Astrocyte (in vitro differentiated cells and primary cell): ENCODE measurements around the gene BBOX1. TPM values are rescaled to one million over a fixed set of nuclear protein-coding genes. Genes with fewer than 3 reads are reported as not detected.

Experiments
- DNase-seq: peaks from one replicate; pipeline ENCODE4 v3.0.0-alpha.2; 2010; ENCODE audit warnings: low read depth
- FAIRE-seq: peaks from 2 replicates; lab custom pipeline; 2011; peaks lifted over from hg19 to GRCh38; lab: Jason Lieb, UNC
- H2AFZ ChIP-seq: 2 replicates; pipeline ENCODE4 v1.6.0; 2012; ENCODE audit warnings: low read depth, low read length, inconsistent platforms
- H3K27ac ChIP-seq: 2 replicates; pipeline ENCODE4 v1.5.1; 2011; ENCODE audit warnings: low read depth, low read length, inconsistent platforms
- H3K27me3 ChIP-seq: 2 replicates; pipeline ENCODE4 v1.6.0; 2011; ENCODE audit warnings: low read length, inconsistent platforms; ENCODE audit not compliant: insufficient read depth
- H3K36me3 ChIP-seq: 2 replicates; pipeline ENCODE4 v1.5.1; 2011; ENCODE audit warnings: low read length, inconsistent platforms; ENCODE audit not compliant: insufficient read depth
- H3K4me1 ChIP-seq: 2 replicates; pipeline ENCODE4 v1.5.1; 2011; ENCODE audit warnings: low read length, inconsistent platforms; ENCODE audit not compliant: insufficient read depth
- H3K4me2 ChIP-seq: 2 replicates; pipeline ENCODE4 v1.6.0; 2012; ENCODE audit warnings: low read length, inconsistent platforms
- H3K4me3 ChIP-seq: 2 replicates; pipeline ENCODE4 v1.5.1; 2011; ENCODE audit warnings: low read depth, mild to moderate bottlenecking, low read length, inconsistent platforms; ENCODE audit not compliant: insufficient read depth
- H3K79me2 ChIP-seq: 2 replicates; pipeline ENCODE4 v1.6.0; 2012; ENCODE audit warnings: mild to moderate bottlenecking, low read length, inconsistent platforms; ENCODE audit not compliant: insufficient read depth
- H3K9ac ChIP-seq: 2 replicates; pipeline ENCODE4 v1.6.0; 2012; ENCODE audit warnings: mild to moderate bottlenecking, low read length, inconsistent platforms
- H3K9me3 ChIP-seq: 2 replicates; pipeline ENCODE4 v1.5.1; 2012; ENCODE audit warnings: low read depth, mild to moderate bottlenecking, low read length, inconsistent platforms; ENCODE audit not compliant: insufficient read depth
- H4K20me1 ChIP-seq: 2 replicates; pipeline ENCODE4 v1.6.0; 2012; ENCODE audit warnings: low read length, inconsistent platforms; ENCODE audit not compliant: insufficient read depth
- H3K27ac Mint-ChIP-seq: one replicate; pipeline ENCODE4 v1.8.0; 2021; ENCODE audit warnings: mild to moderate bottlenecking, mixed read lengths; ENCODE audit not compliant: unreplicated experiment
- H3K27me3 Mint-ChIP-seq: one replicate; pipeline ENCODE4 v1.8.0; 2021; ENCODE audit warnings: low read depth, mixed read lengths; ENCODE audit not compliant: unreplicated experiment
- H3K36me3 Mint-ChIP-seq: one replicate; pipeline ENCODE4 v1.8.0; 2021; ENCODE audit warnings: low read depth, mixed read lengths; ENCODE audit not compliant: unreplicated experiment
- H3K4me1 Mint-ChIP-seq: one replicate; pipeline ENCODE4 v1.8.0; 2021; ENCODE audit warnings: low read depth, mixed read lengths; ENCODE audit not compliant: unreplicated experiment
- H3K4me3 Mint-ChIP-seq: one replicate; pipeline ENCODE4 v1.8.0; 2021; ENCODE audit warnings: mild to moderate bottlenecking, moderate library complexity, mixed read lengths; ENCODE audit not compliant: unreplicated experiment
- H3K9me3 Mint-ChIP-seq: one replicate; pipeline ENCODE4 v1.8.0; 2021; ENCODE audit warnings: mild to moderate bottlenecking, mixed read lengths; ENCODE audit not compliant: unreplicated experiment
- EZH2 ChIP-seq: IDR thresholded peaks from 2 replicates; pipeline ENCODE4 v1.6.1; 2012; ENCODE audit warnings: mild to moderate bottlenecking, low read length, inconsistent platforms; ENCODE audit not compliant: insufficient read depth
- total RNA-seq: library from RNA; stranded (reverse); gene quantifications from 2 replicates; pipeline ENCODE4 v1.2.1, GENCODE V29; 2021
- TF ChIP-seq, protein P1 (sequence below): IDR thresholded peaks from 2 replicates; pipeline ENCODE4 v1.5.1; 2011; ENCODE audit warnings: low read depth, mild to moderate bottlenecking, inconsistent platforms, low read length, moderate library complexity; ENCODE audit not compliant: insufficient read depth

BBOX1 gene
- total RNA-seq, 1 donor from 2014 or later, result 0.39 TPM

DNA sequence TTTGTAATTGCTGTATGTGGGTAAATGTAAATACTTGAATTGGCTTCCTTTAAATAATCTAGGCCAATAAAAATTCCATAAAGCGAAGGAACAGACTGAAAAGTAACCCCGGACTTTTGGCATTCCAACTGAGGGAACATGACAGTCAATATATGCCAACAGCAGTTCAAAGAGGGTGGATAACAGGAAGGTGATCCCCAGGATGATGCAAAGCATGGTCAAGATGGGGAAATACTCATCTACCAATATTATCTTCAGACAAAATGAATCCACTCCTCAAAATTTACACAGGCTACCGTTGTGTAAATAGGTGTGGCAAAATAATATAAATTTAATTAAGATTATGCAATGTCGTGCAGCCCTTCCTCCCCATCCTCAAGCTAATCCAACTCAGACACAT is 56.9 kb downstream of the BBOX1 start:
- Histone ChIP-seq H3K4me3 (no peak overlapping the region), H3K9me3 (no peaks in the 10 kb centered on the region), H3K4me1 (no peaks in the 10 kb centered on the region), H3K27me3 (no peaks in the 10 kb centered on the region), H3K36me3 (no peaks in the 10 kb centered on the region), H3K9ac (no peak overlapping the region), H2AFZ (no peak overlapping the region), H3K79me2 (no peaks in the 10 kb centered on the region), H3K4me2 (no peak overlapping the region), H3K27ac (no peak overlapping the region), H4K20me1 (no peaks in the 10 kb centered on the region)
- Mint-ChIP-seq H3K4me3 (no peak overlapping the region), H3K27ac (no peak overlapping the region), H3K9me3 (no peaks in the 10 kb centered on the region), H3K4me1 (no peaks in the 10 kb centered on the region), H3K27me3 (no peaks in the 10 kb centered on the region), H3K36me3 (no peaks in the 10 kb centered on the region)
- no peak for DNase-seq
- TF ChIP-seq, protein P1, sequence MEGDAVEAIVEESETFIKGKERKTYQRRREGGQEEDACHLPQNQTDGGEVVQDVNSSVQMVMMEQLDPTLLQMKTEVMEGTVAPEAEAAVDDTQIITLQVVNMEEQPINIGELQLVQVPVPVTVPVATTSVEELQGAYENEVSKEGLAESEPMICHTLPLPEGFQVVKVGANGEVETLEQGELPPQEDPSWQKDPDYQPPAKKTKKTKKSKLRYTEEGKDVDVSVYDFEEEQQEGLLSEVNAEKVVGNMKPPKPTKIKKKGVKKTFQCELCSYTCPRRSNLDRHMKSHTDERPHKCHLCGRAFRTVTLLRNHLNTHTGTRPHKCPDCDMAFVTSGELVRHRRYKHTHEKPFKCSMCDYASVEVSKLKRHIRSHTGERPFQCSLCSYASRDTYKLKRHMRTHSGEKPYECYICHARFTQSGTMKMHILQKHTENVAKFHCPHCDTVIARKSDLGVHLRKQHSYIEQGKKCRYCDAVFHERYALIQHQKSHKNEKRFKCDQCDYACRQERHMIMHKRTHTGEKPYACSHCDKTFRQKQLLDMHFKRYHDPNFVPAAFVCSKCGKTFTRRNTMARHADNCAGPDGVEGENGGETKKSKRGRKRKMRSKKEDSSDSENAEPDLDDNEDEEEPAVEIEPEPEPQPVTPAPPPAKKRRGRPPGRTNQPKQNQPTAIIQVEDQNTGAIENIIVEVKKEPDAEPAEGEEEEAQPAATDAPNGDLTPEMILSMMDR, result no peak
- TF ChIP-seq EZH2, result no peak
- no peak for FAIRE-seq

DNA sequence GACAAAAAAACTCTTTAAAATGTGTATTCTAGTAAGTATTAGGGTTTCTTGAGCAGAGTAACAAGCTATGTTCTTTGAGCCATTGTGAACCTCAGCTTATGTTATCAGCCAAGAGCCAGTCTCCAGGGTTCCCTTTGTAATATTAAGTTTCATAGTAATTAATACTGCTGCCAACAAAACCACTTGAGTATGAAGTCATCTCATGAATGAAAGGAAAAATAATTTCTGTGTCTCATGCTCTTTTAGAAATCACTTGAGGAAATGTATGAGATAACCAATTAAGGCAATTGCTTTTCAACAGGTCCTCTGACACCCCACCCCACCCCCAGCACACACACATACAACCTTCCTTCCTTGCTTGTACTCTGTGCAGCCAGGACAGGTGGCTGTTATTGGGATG is 59.9 kb downstream of the BBOX1 start:
- Mint-ChIP-seq H3K4me1 (no peaks in the 10 kb centered on the region), H3K9me3 (no peaks in the 10 kb centered on the region), H3K4me3 (no peak overlapping the region), H3K36me3 (peaks cover 2% of the 10 kb centered on the region), H3K27me3 (no peaks in the 10 kb centered on the region), H3K27ac (no peak overlapping the region)
- Histone ChIP-seq H3K4me2 (no peak overlapping the region), H3K27me3 (no peaks in the 10 kb centered on the region), H3K9me3 (no peaks in the 10 kb centered on the region), H3K79me2 (no peaks in the 10 kb centered on the region), H3K9ac (no peak overlapping the region), H3K4me3 (no peak overlapping the region), H3K4me1 (no peaks in the 10 kb centered on the region), H3K36me3 (no peaks in the 10 kb centered on the region), H3K27ac (no peak overlapping the region), H2AFZ (no peak overlapping the region), H4K20me1 (no peaks in the 10 kb centered on the region)
- TF ChIP-seq, protein P1, result no peak
- TF ChIP-seq EZH2, result no peak
- peak; percentile 52 for DNase-seq
- FAIRE-seq, result no peak

DNA sequence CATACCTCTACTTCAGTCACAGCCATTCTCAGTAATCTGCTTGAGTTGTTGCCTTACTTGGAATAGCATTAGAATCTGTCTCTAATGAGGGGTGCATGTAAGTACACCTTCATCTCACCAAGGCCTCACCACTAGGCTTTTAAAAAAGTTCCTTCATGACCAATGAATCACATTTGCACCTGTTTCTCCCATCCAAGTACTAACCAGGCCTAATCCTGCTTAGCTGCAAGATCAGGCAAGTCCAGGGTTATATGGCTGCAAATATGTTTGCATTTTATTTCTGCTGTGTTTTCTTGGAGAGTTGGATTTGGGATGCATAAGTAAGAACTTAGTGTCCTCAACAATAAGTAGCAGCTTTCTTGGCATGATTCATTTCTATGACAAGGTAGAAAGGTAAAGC is 66.9 kb downstream of the BBOX1 start:
- Histone ChIP-seq H3K9ac (no peak overlapping the region), H3K4me2 (no peak overlapping the region), H3K4me1 (no peaks in the 10 kb centered on the region), H3K36me3 (no peaks in the 10 kb centered on the region), H3K9me3 (no peaks in the 10 kb centered on the region), H3K27ac (no peak overlapping the region), H4K20me1 (no peaks in the 10 kb centered on the region), H2AFZ (no peak overlapping the region), H3K27me3 (no peaks in the 10 kb centered on the region), H3K79me2 (no peaks in the 10 kb centered on the region), H3K4me3 (no peak overlapping the region)
- DNase-seq (no peak), FAIRE-seq (no peak)
- H3K9me3 Mint-ChIP-seq, result no peaks in the 10 kb centered on the region
- no peak overlapping the region for H3K27ac Mint-ChIP-seq
- H3K27me3 Mint-ChIP-seq, result no peaks in the 10 kb centered on the region
- TF ChIP-seq, protein P1, result no peak
- no peak for TF ChIP-seq EZH2
- H3K4me1 Mint-ChIP-seq, result no peaks in the 10 kb centered on the region
- H3K4me3 Mint-ChIP-seq, result no peak overlapping the region
- peaks cover 3% of the 10 kb centered on the region for H3K36me3 Mint-ChIP-seq
